Measurements from ENCODE around the gene ASRGL1. TPM values are rescaled to one million over a fixed set of nuclear protein-coding genes. Genes with fewer than 3 reads are reported as not detected.
A peak's percentile ranks its signal among the peaks of the same experiment; 100 is the strongest.

The ASRGL1 gene
- polyA plus RNA-seq, 2 of the 4 experiments (the other 2 are of a cell fraction) = 12.7 to 19.5 TPM

GRCh38 chr11:62401811-62402210, 64.6 kb downstream of the ASRGL1 start:
- no peaks in the 10 kb centered on the region for H3K9me3 ChIP-seq
- no peak for DNase-seq (ENCODE audit: low read depth in 1 of 2, low spot score in 1 of 2)
- no peak overlapping the region for H3K4me2 ChIP-seq
- no peak overlapping the region for H3K4me3 ChIP-seq
- ChIA-PET POLR2A (no interaction called here), CTCF (interaction anchor here (1.3 to 6.2 kb wide), 7 partner anchors 9 to 159 kb away, joined by 3 to 51 read pairs (median 11); no protein-coding TSS in a partner anchor)
- TF ChIP-seq MAFK (IDR thresholded peaks at IDR 0.05; ENCODE audit: partially characterized antibody) (no peak), BCL3 (IDR thresholded peaks at IDR 0.05) (no peak), EP300 (IDR thresholded peaks at IDR 0.05) (no peak)
- ATAC-seq = no peak
- 85% methylated on average over 6 of the region's 7 CpGs for WGBS (ENCODE audit: missing lambda C conversion rate)
- FAIRE-seq = no peak
- H3K27ac ChIP-seq = 0 out of 6 replicates have a peak overlapping the region, but pooled peaks of 1 of the 2 experiments have one; percentile 12
- H3K4me1 ChIP-seq = peaks cover 22% of the 10 kb centered on the region

GRCh38 chr11:62402226-62402959, 65.1 kb downstream of the ASRGL1 start:
- CTCF ChIA-PET = interaction anchor here (1.3 to 6.2 kb wide), 9 partner anchors 9 to 158 kb away, joined by 3 to 51 read pairs (median 13); no protein-coding TSS in a partner anchor
- no peak for FAIRE-seq
- WGBS (ENCODE audit: missing lambda C conversion rate) = 88% methylated on average over 15 of the region's 15 CpGs
- Histone ChIP-seq H3K27ac (no peak overlapping the region), H3K4me2 (no peak overlapping the region), H3K4me1 (peaks cover 22% of the 10 kb centered on the region), H3K9me3 (no peaks in the 10 kb centered on the region), H3K4me3 (no peak overlapping the region)
- no peak for DNase-seq (ENCODE audit: low read depth in 1 of 2, low spot score in 1 of 2)
- ATAC-seq = no peak
- no peak for TF ChIP-seq REST (IDR thresholded peaks at IDR 0.05)
- POLR2A ChIA-PET = no interaction called here

- DNase-seq (ENCODE audit: low read depth in 1 of 2, low spot score in 1 of 2) (no peak), FAIRE-seq (no peak), ATAC-seq (no peak)
- WGBS (ENCODE audit: missing lambda C conversion rate) = 86% methylated on average over 12 of the region's 12 CpGs
- no peak overlapping the region for H3K4me3 ChIP-seq
- H3K9me3 ChIP-seq = no peaks in the 10 kb centered on the region
- no peak overlapping the region for H3K27ac ChIP-seq
- ChIA-PET CTCF (interaction anchor here (0.7 to 6.2 kb wide), 7 partner anchors 10 to 157 kb away, joined by 4 to 51 read pairs (median 13); no protein-coding TSS in a partner anchor), POLR2A (no interaction called here)
- H3K4me1 ChIP-seq = peaks cover 18% of the 10 kb centered on the region
- no peak overlapping the region for H3K4me2 ChIP-seq
- no peak for TF ChIP-seq EHF (CRISPR knock-in tag; IDR thresholded peaks at IDR 0.05)
- no peak for TF ChIP-seq NFE2L2 (conservative IDR thresholded peaks at IDR 0.05; ENCODE audit: low read length)
- TF ChIP-seq ESRRA (IDR thresholded peaks at IDR 0.05; ENCODE audit: borderline replicate concordance, low read length) = no peak
These were observed 65.9 kb downstream of the ASRGL1 start for GRCh38 chr11:62402960-62403730.

GRCh38 chr11:62404435-62404834, 67.2 kb downstream of the ASRGL1 start:
- WGBS (ENCODE audit: missing lambda C conversion rate) = 72% methylated on average over 6 of the region's 6 CpGs
- FAIRE-seq = no peak
- ATAC-seq = no peak
- Histone ChIP-seq H3K4me1 (peaks cover 5% of the 10 kb centered on the region; the same call in 2 of the 3 replicates), H3K9me3 (no peaks in the 10 kb centered on the region), H3K4me3 (no peak overlapping the region), H3K27ac (no peak overlapping the region), H3K4me2 (no peak overlapping the region)
- TF ChIP-seq CHD4 (IDR thresholded peaks at IDR 0.05; ENCODE audit: borderline replicate concordance) (no peak), E2F6 (IDR thresholded peaks at IDR 0.05; ENCODE audit: borderline replicate concordance, low read depth) (no peak), JUN (IDR thresholded peaks at IDR 0.05) (no peak), EHF (CRISPR knock-in tag; IDR thresholded peaks at IDR 0.05) (no peak)
- DNase-seq (ENCODE audit: low read depth in 1 of 2, low spot score in 1 of 2) = no peak
- ChIA-PET CTCF (interaction anchor here (0.7 to 6.2 kb wide), 7 partner anchors 11 to 193 kb away, joined by 3 to 51 read pairs (median 8); no protein-coding TSS in a partner anchor), POLR2A (no interaction called here)

Measured in A549 (cell line).